Lower lobe of right lung (tissue), 2 donors: Measurements from ENCODE around the gene EEA1. TPM values are rescaled to one million over a fixed set of nuclear protein-coding genes. Genes with fewer than 3 reads are reported as not detected.

ENCODE experiments used
- ATAC-seq, 2 donors: fragments of 200-7000 bp; cut with Tn5 transposase; one replicate each; pipeline ENCODE4 v1.9.1; 2020 to 2022; ENCODE audit warnings: mild to moderate bottlenecking in 2 of 2, moderate library complexity in 2 of 2
- DNase-seq: peaks from one replicate; pipeline ENCODE4 v3.0.0-alpha.2; 2020
- H3K27ac ChIP-seq: fragments of 200-600 bp; one replicate; pipeline ENCODE4 v1.8.0; 2022
- H3K27me3 ChIP-seq: fragments of 200-600 bp; one replicate; pipeline ENCODE4 v1.8.0; 2022; ENCODE audit warnings: low read depth
- H3K36me3 ChIP-seq: fragments of 200-600 bp; one replicate; pipeline ENCODE4 v1.8.0; 2022; ENCODE audit warnings: mild to moderate bottlenecking
- H3K4me1 ChIP-seq: fragments of 200-600 bp; one replicate; pipeline ENCODE4 v1.8.0; 2022
- H3K4me3 ChIP-seq: fragments of 200-600 bp; one replicate; pipeline ENCODE4 v1.8.0; 2022; ENCODE audit warnings: mild to moderate bottlenecking
- H3K9me3 ChIP-seq: fragments of 200-600 bp; one replicate; pipeline ENCODE4 v1.8.0; 2022
- intact Hi-C: fragments of 100-400 bp; cut with DNase I; formaldehyde crosslinking; loops from one replicate; pipeline ENCODE4 v1.11.0; 2022
- total RNA-seq: library from RNA; stranded (reverse); fragmentation: NEBNext Ultra II Directional; extraction: Animal tissue kit (Norgen Biotek cat#: 25700); gene quantifications from one replicate; pipeline ENCODE4 v1.2.1, GENCODE V29; 2021
- TF ChIP-seq, protein P1 (sequence below): fragments of 200-600 bp; IDR thresholded peaks from one replicate; pipeline ENCODE4 v1.8.0; 2022; ENCODE audit warnings: antibody characterized with exemption, mild to moderate bottlenecking
- donor health status: DM: no; HTN: yes; CAD: no; lungs with severe emphysema.

EEA1 gene
- total RNA-seq, 1 donor from 2014 or later: 33.5 TPM

DNA sequence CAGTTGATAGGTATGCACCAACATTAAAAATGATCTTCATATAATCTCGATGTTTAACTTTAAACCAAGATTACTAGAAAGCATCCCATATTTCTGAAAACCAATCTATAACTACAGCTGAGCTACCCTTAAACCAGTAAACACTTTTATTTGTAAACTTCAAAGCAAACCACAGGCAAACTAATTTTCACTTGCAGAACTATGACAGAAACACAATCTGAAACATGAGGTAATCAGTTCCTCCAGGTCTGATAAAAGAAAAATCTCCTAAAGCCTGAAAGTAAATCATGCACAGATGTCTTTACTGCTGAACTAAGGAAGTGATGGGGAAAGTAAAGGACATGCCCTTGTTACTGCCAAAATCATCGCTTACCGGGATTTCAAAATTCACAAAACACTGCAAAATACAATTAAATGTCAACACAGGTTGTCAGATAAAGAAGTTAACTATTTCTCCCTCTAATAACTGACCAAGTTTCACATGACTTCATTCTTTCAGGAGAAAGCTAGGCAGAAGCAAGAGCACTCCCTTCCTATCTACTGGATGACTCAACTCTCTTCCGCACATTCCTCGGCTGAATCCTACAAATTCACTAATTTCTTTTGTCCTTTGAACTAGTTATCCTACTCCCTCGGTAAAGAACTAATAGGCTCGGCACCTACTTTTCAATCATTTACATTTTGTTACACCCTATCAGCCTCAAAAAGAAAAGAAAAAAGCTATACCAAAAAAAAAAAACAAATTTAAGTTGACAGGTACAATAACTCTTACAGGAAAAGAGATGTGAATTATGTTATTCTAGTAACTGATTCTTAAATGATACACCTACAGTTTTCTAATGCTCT is 1.4 kb downstream of the EEA1 start:
- DNase-seq: no peak
- Histone ChIP-seq H3K4me3 (peak overlapping the region; percentile 68), H3K27ac (peak overlapping the region; percentile 98), H3K9me3 (no peaks in the 10 kb centered on the region), H3K27me3 (no peaks in the 10 kb centered on the region), H3K36me3 (no peaks in the 10 kb centered on the region), H3K4me1 (peaks cover 29% of the 10 kb centered on the region)
- TF ChIP-seq, protein P1, sequence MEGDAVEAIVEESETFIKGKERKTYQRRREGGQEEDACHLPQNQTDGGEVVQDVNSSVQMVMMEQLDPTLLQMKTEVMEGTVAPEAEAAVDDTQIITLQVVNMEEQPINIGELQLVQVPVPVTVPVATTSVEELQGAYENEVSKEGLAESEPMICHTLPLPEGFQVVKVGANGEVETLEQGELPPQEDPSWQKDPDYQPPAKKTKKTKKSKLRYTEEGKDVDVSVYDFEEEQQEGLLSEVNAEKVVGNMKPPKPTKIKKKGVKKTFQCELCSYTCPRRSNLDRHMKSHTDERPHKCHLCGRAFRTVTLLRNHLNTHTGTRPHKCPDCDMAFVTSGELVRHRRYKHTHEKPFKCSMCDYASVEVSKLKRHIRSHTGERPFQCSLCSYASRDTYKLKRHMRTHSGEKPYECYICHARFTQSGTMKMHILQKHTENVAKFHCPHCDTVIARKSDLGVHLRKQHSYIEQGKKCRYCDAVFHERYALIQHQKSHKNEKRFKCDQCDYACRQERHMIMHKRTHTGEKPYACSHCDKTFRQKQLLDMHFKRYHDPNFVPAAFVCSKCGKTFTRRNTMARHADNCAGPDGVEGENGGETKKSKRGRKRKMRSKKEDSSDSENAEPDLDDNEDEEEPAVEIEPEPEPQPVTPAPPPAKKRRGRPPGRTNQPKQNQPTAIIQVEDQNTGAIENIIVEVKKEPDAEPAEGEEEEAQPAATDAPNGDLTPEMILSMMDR: no peak
- ATAC-seq: no peak
- intact Hi-C loops: no loop called here

DNA sequence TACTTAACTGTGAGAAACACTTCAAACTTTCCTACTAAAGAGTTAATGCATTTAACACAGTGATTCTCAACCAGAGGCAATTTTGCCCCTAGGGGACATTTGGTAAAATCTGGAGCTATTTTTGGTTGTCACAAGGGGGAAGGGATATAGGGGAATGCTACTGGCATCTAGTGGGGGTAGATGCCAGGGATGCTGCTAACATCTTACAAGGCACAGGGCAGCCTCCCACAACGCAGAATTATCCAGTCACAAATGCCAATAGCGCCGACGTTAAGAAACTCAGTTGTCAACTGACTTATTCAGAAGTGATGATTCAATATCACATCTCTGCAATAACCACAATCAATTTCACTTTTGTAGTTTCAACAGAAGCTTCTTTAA is 2.0 kb downstream of the EEA1 start:
- no peak for ATAC-seq
- no peak for DNase-seq
- H3K27me3 ChIP-seq: no peaks in the 10 kb centered on the region
- no peaks in the 10 kb centered on the region for H3K36me3 ChIP-seq
- H3K4me3 ChIP-seq: peak overlapping the region; percentile 68
- intact Hi-C loops: no loop called here
- TF ChIP-seq, protein P1: no peak
- H3K27ac ChIP-seq: peak overlapping the region; percentile 98
- H3K9me3 ChIP-seq: no peaks in the 10 kb centered on the region
- peaks cover 29% of the 10 kb centered on the region for H3K4me1 ChIP-seq

DNA sequence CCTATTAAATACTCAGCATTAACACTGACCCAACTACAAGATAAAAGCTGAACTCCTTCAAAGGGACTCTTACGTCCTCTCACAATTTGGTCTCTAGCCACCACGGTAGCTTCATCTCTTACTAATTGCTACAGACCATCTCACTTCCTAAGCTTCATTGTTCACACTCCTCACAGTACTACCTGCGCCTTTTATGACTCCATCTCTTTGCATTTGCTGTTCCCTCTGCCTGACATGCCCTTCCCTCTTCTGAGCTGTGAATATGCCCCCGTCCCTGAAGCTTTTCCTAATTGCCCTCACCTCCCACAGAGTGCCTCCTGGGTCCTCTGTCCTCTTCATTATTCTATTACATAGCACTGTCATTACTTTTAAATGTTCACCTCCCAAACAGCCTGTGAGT is 2.5 kb downstream of the EEA1 start:
- intact Hi-C loops: no loop called here
- ATAC-seq (no peak), DNase-seq (no peak)
- no peaks in the 10 kb centered on the region for H3K27me3 ChIP-seq
- peaks cover 29% of the 10 kb centered on the region for H3K4me1 ChIP-seq
- no peaks in the 10 kb centered on the region for H3K36me3 ChIP-seq
- no peak overlapping the region for H3K27ac ChIP-seq
- TF ChIP-seq, protein P1: no peak
- H3K9me3 ChIP-seq: no peaks in the 10 kb centered on the region
- H3K4me3 ChIP-seq: no peak overlapping the region

DNA sequence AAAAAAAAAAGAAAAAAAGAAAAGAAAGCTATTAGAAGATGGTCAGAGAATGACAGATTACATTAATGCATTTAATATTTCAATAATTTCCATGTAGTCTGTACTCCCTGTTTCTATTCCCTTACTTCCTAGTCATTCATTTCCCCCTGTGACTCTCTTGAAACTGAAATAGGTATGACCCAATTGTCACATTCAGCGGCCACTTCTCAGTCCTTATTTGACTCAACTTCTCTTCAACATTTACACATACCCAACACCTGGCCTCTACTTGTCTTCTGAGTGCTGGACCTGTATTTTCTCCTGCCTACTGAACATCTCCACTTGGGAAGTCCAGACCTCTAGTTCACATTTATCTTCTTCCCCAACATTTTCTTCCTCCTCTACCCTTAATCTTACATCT is 7.2 kb downstream of the EEA1 start:
- no peak for DNase-seq
- no peak for ATAC-seq
- intact Hi-C loops: no loop called here
- Histone ChIP-seq H3K36me3 (no peaks in the 10 kb centered on the region), H3K9me3 (no peaks in the 10 kb centered on the region), H3K27me3 (no peaks in the 10 kb centered on the region), H3K27ac (no peak overlapping the region), H3K4me3 (no peak overlapping the region), H3K4me1 (peaks cover 8% of the 10 kb centered on the region)
- TF ChIP-seq, protein P1: no peak

DNA sequence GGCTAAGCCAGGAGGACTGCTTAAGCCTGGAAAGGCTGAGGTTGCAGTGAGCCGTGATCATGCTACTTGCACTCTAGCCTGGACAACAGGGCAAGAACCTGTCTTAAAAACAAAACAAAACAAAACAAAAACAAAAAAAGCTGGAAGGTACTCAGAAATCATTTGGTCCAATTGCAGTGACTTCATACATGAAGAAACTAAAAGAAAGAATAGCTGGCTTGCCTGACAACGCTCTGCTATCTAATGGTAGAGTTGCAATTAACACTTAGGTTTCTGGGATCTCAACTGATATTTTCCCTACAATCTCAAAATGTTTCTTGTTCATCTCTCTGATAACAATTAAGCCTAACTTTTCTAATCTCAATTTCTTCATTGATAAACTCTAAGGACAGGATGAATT is 13.7 kb downstream of the EEA1 start:
- H3K4me1 ChIP-seq: peaks cover 7% of the 10 kb centered on the region

More for the DNA sequence above, 13.7 kb downstream of the EEA1 start:
- Histone ChIP-seq H3K27me3 (no peaks in the 10 kb centered on the region), H3K27ac (no peak overlapping the region), H3K4me3 (no peak overlapping the region), H3K9me3 (no peaks in the 10 kb centered on the region), H3K36me3 (no peaks in the 10 kb centered on the region)
- ATAC-seq (no peak), DNase-seq (no peak)
- TF ChIP-seq, protein P1: no peak
- intact Hi-C loops: no loop called here
